DND-41 (cell line): ENCODE measurements around the gene ISCU.

Experiments used
- EZH2 ChIP-seq: IDR thresholded peaks from 3 replicates; pipeline ENCODE4 v1.6.1; 2012; ENCODE audit warnings: borderline replicate concordance, low read depth, mild to moderate bottlenecking, moderate library complexity, low read length, inconsistent platforms; ENCODE audit not compliant: severe bottlenecking
- TF ChIP-seq, protein P1 (sequence below): IDR thresholded peaks from 2 replicates; pipeline ENCODE4 v1.5.1; 2012; ENCODE audit warnings: borderline replicate concordance, low read length, moderate library complexity, mild to moderate bottlenecking; ENCODE audit not compliant: poor library complexity, severe bottlenecking; ENCODE audit errors: extremely low read depth

DNA sequence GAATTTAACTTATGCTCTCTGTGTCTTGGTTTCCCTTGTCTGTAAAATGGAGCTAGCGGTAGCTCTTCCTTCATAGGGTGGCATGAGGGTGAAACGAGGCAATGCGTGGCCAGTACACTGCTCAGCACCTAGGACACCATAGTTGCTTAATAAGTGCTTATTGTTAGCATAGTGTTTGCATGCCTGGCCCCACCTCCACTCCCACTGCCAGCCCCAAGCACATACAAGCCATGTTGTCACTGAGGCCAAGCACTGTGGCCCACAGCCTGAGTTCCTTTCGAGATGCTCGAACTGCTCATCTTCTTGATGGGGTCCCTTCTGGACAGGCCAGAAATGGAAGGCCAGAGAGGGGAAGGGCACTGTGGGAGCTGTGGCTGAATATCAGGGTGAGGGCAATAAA, 46.5 kb upstream of the ISCU start:
- TF ChIP-seq, protein P1, sequence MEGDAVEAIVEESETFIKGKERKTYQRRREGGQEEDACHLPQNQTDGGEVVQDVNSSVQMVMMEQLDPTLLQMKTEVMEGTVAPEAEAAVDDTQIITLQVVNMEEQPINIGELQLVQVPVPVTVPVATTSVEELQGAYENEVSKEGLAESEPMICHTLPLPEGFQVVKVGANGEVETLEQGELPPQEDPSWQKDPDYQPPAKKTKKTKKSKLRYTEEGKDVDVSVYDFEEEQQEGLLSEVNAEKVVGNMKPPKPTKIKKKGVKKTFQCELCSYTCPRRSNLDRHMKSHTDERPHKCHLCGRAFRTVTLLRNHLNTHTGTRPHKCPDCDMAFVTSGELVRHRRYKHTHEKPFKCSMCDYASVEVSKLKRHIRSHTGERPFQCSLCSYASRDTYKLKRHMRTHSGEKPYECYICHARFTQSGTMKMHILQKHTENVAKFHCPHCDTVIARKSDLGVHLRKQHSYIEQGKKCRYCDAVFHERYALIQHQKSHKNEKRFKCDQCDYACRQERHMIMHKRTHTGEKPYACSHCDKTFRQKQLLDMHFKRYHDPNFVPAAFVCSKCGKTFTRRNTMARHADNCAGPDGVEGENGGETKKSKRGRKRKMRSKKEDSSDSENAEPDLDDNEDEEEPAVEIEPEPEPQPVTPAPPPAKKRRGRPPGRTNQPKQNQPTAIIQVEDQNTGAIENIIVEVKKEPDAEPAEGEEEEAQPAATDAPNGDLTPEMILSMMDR, result no peak
- no peak for TF ChIP-seq EZH2
